Erythroblast (primary cell): ENCODE measurements around the gene GRHL3.

ENCODE experiments used
- GATA1 ChIP-seq: IDR thresholded peaks from 2 replicates; pipeline ENCODE4 v1.6.1; 2011; ENCODE audit warnings: low read depth, mild to moderate bottlenecking, control low read depth, low read length, moderate library complexity
- POLR2A ChIP-seq: IDR thresholded peaks from 2 replicates; pipeline ENCODE4 v1.6.1; 2011; ENCODE audit warnings: mild to moderate bottlenecking, low read length

DNA sequence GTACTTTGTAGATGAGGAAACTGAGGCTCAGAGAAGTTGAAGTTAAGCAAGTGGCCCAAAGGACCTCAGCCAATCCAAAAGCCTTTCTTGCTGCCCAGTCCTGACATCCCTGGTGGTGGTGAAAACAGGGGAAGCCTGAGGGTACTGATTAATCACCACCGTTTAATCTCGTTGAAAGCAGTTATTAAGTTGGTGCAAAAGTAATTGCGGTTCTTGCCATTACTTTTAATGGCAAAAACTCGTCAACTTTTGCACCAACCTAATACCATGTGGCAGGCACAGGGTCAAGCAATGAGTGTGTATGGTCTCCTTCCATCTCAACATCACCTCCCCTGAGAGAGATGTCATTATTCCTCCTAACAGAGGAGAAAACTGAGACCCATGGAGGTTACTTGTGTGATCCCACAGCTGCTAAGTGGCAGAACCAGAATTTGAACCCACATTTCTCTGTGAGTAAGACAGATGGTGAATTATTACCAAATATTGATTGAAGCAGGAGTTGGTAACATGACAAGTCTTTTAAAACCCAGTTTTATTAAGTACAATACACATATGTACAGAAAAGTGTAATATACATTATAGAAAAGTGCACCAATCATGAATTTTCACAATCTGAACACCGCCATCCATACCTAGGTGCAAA lies 39.4 kb upstream of the GRHL3 start:
- TF ChIP-seq POLR2A (no peak), GATA1 (no peak)
